Measurements from ENCODE around the gene THYN1.
A peak's percentile ranks its signal among the peaks of the same experiment; 100 is the strongest.
"Not testable (repeated sequence)": the region's sequence is repeated elsewhere in the genome, so short reads cannot be mapped to it uniquely, and the experiment has no call there.

Gene THYN1

GRCh38 chr11:134253188-134253993 lies at the start of gene THYN1, which contains the start of gene ACAD8:
THYN1 (minus strand) TSS chr11:134253352; CDS start chr11:134252882, 470 bp downstream.
ACAD8 (plus strand) TSS chr11:134253568; CDS start chr11:134253601, 33 bp downstream.
- peak; percentile 95 for DNase-seq (ENCODE audit: low spot score)

GRCh38 chr11:134294664-134295063 lies 41.5 kb upstream of the THYN1 start:
- no peak for DNase-seq (ENCODE audit: low spot score)

DNA sequence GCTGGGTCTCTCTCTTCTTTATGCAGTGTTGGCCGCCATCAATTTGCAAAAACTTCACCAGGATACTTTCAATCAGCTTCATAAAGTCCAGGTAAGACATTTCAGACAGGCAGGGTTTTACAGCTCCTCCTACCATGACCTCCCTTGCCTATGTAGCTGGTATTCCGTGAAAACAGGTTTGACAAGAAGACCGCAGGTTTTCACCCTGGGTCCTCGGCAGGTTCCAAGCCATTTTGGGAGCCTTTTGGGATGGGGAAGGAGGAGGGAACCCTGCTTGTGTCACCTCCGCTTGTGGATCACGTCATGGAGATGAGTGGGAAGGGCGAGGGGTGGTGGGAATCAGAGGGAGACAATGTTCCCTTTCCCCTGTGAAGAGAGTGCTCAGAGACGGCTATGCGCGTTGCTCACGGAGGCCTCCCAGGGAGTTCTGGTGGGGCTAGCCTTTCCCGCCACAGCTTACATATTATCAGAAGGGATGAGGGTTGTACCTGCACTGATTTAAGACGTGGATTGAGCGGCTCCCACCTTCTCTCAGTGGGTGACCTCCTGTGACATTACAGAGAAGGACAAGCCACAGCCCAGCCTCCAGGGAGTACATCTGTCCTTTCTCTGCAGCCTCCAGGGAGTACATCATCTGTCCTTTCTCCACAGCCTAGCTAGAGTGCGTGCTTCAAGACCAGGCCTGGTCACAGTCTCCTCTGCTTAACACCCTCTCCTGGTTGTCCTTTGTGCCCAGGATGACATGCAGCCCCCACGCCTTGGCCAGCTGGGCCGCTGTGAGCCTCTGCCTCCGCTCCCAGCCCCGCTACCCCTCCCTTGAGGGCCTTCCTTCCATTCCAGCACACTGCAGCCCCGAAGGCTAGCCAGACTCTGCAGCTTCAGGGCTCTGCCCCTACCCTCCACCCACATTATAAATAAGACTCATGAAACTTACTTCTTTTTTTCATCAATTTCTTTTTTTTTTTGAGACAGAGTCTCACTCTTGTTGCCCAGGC lies 40.3 kb upstream of the THYN1 start:
- DNase-seq (ENCODE audit: low spot score) = no peak

DNA sequence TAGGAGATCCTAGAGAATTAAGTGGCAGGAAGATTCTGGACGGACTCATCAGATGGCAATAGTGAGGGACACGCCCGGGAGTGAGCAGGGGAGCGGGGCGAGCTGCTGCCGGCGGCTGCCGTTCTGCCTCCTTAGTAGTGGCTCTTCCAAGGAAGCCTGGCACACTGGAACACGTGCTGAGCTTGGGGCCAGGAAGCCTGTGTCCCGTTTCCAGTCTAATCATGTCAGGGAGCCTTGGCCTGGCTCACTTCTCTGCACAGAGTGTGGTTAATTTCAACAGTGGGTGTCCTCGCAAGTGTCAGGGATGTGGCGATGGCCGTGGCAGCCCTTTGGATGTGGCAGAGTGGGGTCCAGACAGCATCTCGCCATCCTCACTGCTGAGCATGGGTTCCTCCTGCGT lies 39.5 kb upstream of the THYN1 start:
- no peak for DNase-seq (ENCODE audit: low spot score)

- DNase-seq (ENCODE audit: low spot score) = no peak
These were observed 38.0 kb upstream of the THYN1 start for GRCh38 chr11:134291196-134291595.

- DNase-seq (ENCODE audit: low spot score) = no peak
These were observed 37.5 kb upstream of the THYN1 start for GRCh38 chr11:134290646-134291045.

DNA sequence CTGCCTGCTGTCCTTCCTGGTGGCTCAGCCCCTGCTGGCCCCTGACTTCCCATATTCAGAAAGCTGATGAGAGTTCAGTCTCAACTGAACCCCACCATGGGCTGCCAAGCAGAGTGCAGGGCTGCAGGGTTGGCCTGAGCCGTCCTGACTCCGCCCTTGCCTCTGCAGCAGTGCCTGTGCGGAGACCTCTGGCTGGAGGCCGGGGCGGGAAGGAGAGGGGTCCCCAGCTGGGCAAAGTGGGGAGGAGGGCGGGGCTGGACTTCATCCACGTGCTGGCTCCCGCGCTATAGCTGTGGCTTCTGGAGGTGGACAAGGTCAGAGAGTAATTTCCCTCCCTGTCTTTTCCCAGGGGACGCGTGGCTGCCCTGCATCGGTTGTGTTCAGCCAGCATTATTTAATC lies 36.6 kb upstream of the THYN1 start:
- no peak for DNase-seq (ENCODE audit: low spot score)

DNA sequence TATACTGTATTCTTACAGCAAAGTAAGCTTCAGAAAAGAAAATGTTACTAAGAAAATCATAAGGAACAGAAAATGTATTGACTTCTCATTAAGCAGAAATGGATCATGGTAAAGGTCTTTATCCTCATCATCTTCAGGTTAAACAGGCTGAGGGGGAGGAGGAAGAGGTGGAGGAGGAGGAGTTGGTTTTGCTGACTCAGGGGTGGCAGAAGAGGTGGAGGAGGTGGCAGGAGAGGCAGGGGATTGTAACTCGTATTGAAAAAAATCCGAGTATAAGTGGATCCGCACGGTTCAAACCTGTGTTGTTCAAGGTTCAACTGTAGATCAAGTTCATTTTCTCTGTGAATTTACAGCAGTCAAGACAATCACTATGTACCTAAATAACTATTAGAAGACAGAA lies 36.0 kb upstream of the THYN1 start:
- no peak for DNase-seq (ENCODE audit: low spot score)

DNA sequence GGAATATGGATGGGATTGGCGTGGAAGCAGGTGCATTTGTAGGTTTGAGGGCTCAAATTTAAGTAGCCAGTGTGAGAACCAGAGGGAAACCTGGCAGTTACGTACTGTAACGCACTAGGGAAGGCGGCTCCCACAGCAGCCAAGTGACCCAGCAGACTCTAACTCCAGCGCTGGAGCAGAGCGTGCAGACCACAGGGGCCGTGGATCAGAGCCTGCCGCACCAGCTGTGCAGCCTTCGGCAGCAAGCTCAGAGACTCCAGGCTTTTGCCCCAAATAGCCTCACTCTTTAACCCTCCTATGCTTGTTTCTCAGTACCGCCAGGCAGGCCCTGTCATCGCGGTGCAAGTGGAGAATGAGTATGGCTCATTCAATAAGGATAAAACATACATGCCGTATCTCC lies 35.3 kb upstream of the THYN1 start:
- no peak for DNase-seq (ENCODE audit: low spot score)

- no peak for DNase-seq (ENCODE audit: low spot score)
These were observed 34.4 kb upstream of the THYN1 start for GRCh38 chr11:134287561-134287960.

DNA sequence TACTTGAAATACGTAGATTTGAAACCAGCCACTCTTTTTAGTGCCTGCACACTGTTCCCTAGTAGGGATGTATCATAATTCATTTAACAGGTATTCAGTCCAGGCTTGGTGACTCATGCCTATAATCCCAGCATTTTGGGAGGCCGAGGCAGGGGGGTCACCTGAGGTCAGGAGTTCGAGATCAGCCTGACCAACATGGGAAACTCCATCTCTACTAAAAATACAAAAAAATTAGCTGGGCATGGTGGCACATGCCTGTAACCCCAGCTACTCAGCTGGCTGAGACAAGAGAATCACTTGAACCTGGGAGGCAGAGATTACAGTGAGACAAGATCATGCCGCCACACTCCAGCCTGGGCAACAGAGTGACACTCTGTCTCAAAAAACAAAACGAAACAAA lies 31.2 kb upstream of the THYN1 start:
- DNase-seq (ENCODE audit: low spot score) = not testable (repeated sequence)

DNA sequence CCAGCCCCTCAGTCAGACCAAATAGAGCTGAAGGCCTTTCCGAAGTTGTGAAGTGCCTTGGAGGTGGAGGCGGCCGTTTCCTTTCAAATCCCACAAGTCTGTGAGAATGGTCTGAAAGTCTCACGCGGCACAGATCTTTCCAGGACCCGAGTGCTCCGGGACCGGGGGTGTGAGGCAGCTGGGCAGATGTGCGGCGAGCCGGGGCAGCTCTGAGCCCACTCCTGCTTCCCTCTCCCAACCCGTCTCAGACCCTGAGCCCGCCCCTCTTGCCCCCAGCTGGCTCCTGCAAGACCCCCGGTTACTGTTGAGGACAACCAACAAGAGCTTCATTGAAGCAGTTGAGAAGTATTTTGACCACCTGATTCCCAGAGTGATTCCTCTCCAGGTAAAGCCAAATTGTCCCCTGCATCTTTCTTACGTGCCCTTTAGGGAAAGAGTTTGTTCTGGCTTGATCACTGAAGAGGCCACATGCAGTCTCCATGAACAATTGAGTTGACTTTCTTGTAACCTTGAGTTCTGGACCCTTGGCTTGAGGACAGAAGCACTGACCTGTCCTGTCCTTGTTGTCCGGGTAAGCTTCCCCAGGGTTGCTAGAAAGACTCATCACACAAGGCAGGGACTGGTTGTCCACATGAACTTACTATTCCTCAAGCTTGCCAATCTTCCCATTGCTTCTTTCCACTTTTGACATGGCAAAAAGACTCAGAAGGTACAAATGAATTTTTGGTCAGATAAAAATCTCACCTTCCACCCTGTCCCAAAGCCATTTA lies 30.5 kb upstream of the THYN1 start:
- DNase-seq (ENCODE audit: low spot score) = no peak

DNA sequence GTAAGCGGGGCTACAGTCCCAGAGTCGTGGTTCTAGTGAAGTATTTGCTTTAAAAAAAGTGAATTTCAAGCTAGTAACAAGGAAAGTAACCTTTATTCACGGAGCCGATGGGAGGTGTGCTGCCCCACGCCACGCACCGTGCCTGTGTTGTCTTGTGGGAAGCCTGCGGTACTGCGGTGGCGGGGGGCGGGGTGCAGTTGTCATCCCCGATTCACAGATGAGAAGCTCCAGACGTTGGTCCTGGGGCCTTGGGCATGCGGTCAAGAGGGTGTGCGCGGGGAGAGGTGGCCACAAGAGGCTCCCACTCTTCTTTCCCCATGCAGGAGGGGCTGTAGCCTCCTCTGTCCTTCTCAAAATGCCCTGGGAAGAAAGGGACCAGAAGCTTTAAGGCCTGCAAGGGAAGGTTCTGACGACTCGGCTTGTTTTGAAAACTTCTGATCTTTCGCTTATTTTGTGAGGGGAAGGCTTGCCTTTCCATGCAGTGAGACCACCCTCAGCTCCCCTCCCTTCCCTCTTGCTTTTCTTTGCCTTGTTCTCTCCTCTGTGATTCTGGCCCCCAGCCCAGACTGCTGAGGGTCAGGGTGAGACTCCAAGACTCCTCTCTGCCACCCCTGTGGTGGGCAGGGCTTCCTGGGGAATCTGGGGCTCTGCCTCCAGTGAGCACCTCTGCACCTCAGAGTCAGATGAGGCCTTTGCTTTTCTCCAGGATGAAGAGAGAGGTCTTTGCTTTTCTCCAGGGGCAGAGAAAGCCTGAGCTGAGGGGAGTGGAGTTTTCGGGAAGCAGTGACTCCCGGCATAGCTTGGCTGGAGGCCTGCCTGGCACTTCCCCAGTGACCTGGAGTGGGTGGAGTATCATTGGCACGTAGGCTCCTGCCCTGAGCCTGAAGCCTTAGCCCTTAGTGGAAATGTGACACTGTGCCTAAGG lies 29.2 kb upstream of the THYN1 start:
- no peak for DNase-seq (ENCODE audit: low spot score)

GRCh38 chr11:134281635-134282034 lies 28.5 kb upstream of the THYN1 start:
- DNase-seq (ENCODE audit: low spot score) = not testable (repeated sequence)

DNA sequence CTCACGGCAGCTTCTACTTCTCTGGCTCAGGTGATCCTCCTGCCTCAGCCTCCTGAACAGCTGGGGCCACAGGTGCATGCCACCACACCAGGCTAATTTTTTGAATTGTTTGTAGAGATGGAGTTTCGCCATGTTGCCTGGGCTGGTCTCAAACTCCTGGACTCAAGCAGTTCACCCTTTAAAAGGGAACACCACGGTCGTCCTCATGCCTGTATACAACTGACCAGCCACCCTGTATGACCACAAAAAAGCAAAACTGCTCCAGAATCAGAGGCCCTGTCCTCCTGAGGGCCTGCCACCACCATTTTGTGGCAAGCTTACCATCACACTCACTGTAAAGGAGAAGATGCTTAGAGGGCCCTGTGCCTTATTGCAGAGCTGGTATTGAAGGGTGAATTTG lies 25.2 kb upstream of the THYN1 start:
- no peak for DNase-seq (ENCODE audit: low spot score)

- no peak for DNase-seq (ENCODE audit: low spot score)
These were observed 24.2 kb upstream of the THYN1 start for GRCh38 chr11:134277183-134278001.

DNA sequence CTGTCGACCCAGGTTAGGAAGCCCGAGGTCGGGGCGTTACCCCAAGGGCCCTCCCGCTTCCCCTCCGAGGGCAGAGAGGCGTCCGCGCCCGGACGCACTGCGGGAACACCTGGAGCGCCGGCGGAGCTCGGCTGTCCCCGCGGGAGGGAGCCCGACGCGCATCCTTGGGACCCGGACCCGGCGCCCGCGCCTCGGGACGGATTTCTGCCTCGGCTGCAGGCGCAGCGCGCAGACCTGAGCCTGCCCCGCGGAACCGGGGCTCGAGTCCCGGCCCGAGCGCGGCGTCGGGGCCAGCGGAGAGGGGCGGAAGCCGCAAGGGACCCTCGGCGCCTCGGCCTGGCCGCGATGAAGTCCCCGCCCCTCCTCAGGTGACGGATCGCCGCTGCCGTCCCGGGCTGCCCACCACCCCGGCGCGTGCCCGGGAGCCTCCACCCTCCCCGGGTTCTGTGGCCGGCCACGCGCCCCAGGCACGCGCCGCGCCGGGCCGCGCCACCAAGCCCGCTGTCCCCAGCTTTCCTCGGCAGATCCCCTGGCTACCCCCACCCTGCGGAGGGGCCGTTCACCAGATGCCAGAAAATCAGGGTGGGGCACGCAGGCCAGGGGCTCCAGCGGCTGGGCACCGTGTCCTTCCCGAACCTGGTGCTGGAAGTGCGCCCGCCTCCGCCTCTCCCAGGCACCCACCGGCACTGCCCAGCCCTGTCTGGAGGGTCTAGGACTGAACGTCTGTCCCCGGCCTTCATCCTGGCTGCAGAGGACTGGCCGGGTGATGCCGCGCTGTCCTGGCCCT lies 23.4 kb upstream of the THYN1 start:
- DNase-seq (ENCODE audit: low spot score) = no peak

GRCh38 chr11:134275534-134276395 lies 22.6 kb upstream of the THYN1 start, which contains the start of gene GLB1L3:
GLB1L3 (plus strand) TSS chr11:134276379; CDS start chr11:134276741, 362 bp downstream.
- no peak for DNase-seq (ENCODE audit: low spot score)

Data from kidney capillary endothelial cell (primary cell).